ENCODE results near the gene AIPL1. TPM values are rescaled to one million over a fixed set of nuclear protein-coding genes. Genes with fewer than 3 reads are reported as not detected.

Gene AIPL1
- total and polyA plus RNA-seq, 2 donors (not counting 1 experiment from before 2014, with no cell fraction given) = not detected

DNA sequence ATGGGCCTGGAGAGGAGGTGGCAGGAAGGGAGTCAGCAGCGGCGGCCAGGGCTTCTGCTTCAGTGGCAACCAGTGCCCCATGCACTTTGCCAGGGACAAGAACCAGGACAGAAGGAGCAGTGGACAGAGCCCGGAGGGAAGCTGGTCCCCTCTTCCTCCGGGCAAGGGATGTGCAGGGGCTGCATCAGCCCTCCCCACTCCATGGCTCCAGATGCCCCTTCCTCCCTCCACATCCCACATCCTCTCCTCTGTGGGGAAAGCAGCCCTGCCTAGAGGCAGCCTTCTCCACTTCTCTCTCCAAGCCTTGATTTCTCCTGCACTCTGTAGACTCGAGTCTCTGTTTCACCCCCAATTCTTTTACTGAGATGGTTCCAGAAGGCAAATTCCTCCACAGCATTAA, 50.4 kb downstream of the AIPL1 start:
- H2AFZ ChIP-seq (ENCODE audit: insufficient read depth, low read depth, low read length, poor library complexity, severe bottlenecking) = no peak overlapping the region
- Mint-ChIP-seq H3K27me3 (peaks cover 16% of the 10 kb centered on the region), H3K9me3 (ENCODE audit: insufficient read depth) (no peaks in the 10 kb centered on the region), H3K27ac (no peak overlapping the region), H3K4me3 (no peak overlapping the region), H3K4me1 (no peaks in the 10 kb centered on the region)
- ATAC-seq (ENCODE audit: low read depth) (no peak), DNase-seq (no peak)
- TF ChIP-seq, protein P1, sequence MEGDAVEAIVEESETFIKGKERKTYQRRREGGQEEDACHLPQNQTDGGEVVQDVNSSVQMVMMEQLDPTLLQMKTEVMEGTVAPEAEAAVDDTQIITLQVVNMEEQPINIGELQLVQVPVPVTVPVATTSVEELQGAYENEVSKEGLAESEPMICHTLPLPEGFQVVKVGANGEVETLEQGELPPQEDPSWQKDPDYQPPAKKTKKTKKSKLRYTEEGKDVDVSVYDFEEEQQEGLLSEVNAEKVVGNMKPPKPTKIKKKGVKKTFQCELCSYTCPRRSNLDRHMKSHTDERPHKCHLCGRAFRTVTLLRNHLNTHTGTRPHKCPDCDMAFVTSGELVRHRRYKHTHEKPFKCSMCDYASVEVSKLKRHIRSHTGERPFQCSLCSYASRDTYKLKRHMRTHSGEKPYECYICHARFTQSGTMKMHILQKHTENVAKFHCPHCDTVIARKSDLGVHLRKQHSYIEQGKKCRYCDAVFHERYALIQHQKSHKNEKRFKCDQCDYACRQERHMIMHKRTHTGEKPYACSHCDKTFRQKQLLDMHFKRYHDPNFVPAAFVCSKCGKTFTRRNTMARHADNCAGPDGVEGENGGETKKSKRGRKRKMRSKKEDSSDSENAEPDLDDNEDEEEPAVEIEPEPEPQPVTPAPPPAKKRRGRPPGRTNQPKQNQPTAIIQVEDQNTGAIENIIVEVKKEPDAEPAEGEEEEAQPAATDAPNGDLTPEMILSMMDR (IDR thresholded peaks at IDR 0.05) = no peak
- no peaks in the 10 kb centered on the region for H3K4me1 ChIP-seq (ENCODE audit: control insufficient read depth in 2 of 2, insufficient read depth in 2 of 2, low read length in 2 of 2)
- ChIA-PET POLR2A (no interaction called here), CTCF (no interaction called here)
- no peak overlapping the region for H3K27ac ChIP-seq (ENCODE audit: low read length in 2 of 2)
- H3K36me3 ChIP-seq (replicated peaks in 1 of 2; ENCODE audit: control extremely low read depth in 1 of 2, control insufficient read depth in 1 of 2, extremely low read depth in 1 of 2, insufficient read depth in 2 of 2, low read length in 1 of 2) = no peaks in the 10 kb centered on the region
- no peak overlapping the region for H3K9ac ChIP-seq (ENCODE audit: low read length)
- H3K4me3 ChIP-seq (ENCODE audit: control extremely low read depth in 1 of 5, extremely low read depth in 1 of 5, insufficient read depth in 1 of 5, low read depth in 2 of 5, low read length in 4 of 5) = no peak overlapping the region
- peaks cover 0 to 3% (median 0%) of the 10 kb centered on the region in 3 donors for H3K9me3 ChIP-seq (ENCODE audit: control extremely low read depth in 1 of 3, control insufficient read depth in 2 of 3, insufficient read depth in 1 of 3, low read length in 2 of 3)
- H4K20me1 ChIP-seq (ENCODE audit: control insufficient read depth, insufficient read depth, low read length, poor library complexity, severe bottlenecking) = no peaks in the 10 kb centered on the region
- intact Hi-C loops (cut with micrococcal nuclease) = no loop called here
- H3K27me3 ChIP-seq (replicated peaks in 1 of 4; ENCODE audit: control extremely low read depth in 1 of 4, control insufficient read depth in 3 of 4, insufficient read depth in 4 of 4, low read length in 3 of 4) = peaks cover 0 to 7% (median 0%) of the 10 kb centered on the region in 4 experiments
- H3K79me2 ChIP-seq (ENCODE audit: control insufficient read depth, insufficient read depth, low read length) = no peaks in the 10 kb centered on the region
- no peak overlapping the region for H3K4me2 ChIP-seq (replicated peaks; ENCODE audit: low read depth, low read length, poor library complexity, severe bottlenecking)
- WGBS (ENCODE audit: insufficient coverage) = 88% methylated on average over 4 of the region's 5 CpGs

DNA sequence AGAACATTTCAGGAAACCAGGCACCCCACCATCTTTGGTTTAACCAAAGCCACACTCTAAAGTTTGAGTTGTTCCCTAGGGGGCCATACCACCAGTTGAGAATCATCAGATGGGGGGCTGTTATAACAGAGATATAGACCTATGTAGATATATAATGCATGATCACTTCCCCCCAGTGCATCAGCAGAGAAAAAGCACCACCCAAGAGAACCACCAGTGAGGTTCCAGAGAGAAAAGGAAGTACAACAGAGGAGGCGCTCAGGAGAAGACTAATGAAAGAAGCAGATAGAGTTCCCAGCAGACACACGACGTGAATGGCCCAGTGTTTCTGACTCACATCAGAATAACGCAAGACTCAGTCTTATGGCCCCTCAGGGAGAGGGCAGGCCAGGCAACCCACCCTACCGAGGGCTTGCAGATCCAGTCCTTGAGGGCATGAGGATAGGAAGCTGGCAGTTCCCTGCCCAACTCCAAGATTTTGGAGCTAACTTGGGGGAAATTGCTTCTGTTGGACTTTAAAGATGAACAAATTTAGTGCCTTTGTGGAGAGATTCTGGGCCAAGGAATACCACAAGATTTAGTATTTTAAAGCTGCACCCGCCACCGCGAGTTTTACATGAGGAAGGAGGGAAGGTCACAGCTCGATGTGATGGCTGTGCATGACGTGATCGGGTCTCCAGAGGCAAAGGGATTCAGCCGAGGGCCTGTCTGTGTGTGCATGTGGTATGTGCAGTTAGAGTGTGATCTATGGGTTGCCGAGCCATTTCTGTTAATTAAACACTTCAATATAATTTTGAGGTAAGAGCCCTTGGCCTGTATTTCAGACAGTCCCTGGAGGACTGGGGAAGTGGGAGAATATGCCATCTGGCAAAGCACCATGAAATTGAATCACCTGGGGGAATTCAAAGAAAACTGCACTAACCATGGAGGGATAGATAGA, 53.1 kb downstream of the AIPL1 start:
- no peak overlapping the region for H3K9ac ChIP-seq (ENCODE audit: low read length)
- no peaks in the 10 kb centered on the region for H3K79me2 ChIP-seq (ENCODE audit: control insufficient read depth, insufficient read depth, low read length)
- no peak overlapping the region for H3K4me3 Mint-ChIP-seq
- no peak overlapping the region for H3K4me2 ChIP-seq (replicated peaks; ENCODE audit: low read depth, low read length, poor library complexity, severe bottlenecking)
- H4K20me1 ChIP-seq (ENCODE audit: control insufficient read depth, insufficient read depth, low read length, poor library complexity, severe bottlenecking) = no peaks in the 10 kb centered on the region
- H3K36me3 ChIP-seq (replicated peaks in 1 of 2; ENCODE audit: control extremely low read depth in 1 of 2, control insufficient read depth in 1 of 2, extremely low read depth in 1 of 2, insufficient read depth in 2 of 2, low read length in 1 of 2) = no peaks in the 10 kb centered on the region
- H3K9me3 Mint-ChIP-seq (ENCODE audit: insufficient read depth) = no peaks in the 10 kb centered on the region
- peaks cover 36% of the 10 kb centered on the region for H3K27me3 Mint-ChIP-seq
- ChIA-PET POLR2A (no interaction called here), CTCF (no interaction called here)
- H3K4me1 ChIP-seq (ENCODE audit: control insufficient read depth in 2 of 2, insufficient read depth in 2 of 2, low read length in 2 of 2) = no peaks in the 10 kb centered on the region
- H3K4me1 Mint-ChIP-seq = no peaks in the 10 kb centered on the region
- no peak overlapping the region for H3K27ac ChIP-seq (ENCODE audit: low read length in 2 of 2)
- no peak for ATAC-seq (ENCODE audit: low read depth)
- 87% methylated on average over 9 of the region's 13 CpGs for WGBS (ENCODE audit: insufficient coverage)
- H3K4me3 ChIP-seq (ENCODE audit: control extremely low read depth in 1 of 5, extremely low read depth in 1 of 5, insufficient read depth in 1 of 5, low read depth in 2 of 5, low read length in 4 of 5) = no peak overlapping the region
- no peak overlapping the region for H2AFZ ChIP-seq (ENCODE audit: insufficient read depth, low read depth, low read length, poor library complexity, severe bottlenecking)
- DNase-seq = no peak
- H3K27ac Mint-ChIP-seq = no peak overlapping the region
- intact Hi-C loops (cut with micrococcal nuclease) = no loop called here
- no peak for TF ChIP-seq EZH2 (IDR thresholded peaks at IDR 0.05; ENCODE audit: borderline replicate concordance, insufficient read depth, low read depth, low read length, poor library complexity, severe bottlenecking)
- TF ChIP-seq, protein P1 (IDR thresholded peaks at IDR 0.05) = no peak
- peaks cover 0 to 12% (median 0%) of the 10 kb centered on the region in 4 experiments for H3K27me3 ChIP-seq (replicated peaks in 1 of 4; ENCODE audit: control extremely low read depth in 1 of 4, control insufficient read depth in 3 of 4, insufficient read depth in 4 of 4, low read length in 3 of 4)
- H3K9me3 ChIP-seq (ENCODE audit: control extremely low read depth in 1 of 3, control insufficient read depth in 2 of 3, insufficient read depth in 1 of 3, low read length in 2 of 3) = peaks cover 0 to 4% (median 0%) of the 10 kb centered on the region in 3 donors
